ENCODE results near the gene FADS6.

The FADS6 gene

GRCh38 chr17:74866198-74866835 lies 27.1 kb downstream of the FADS6 start:
- no peak for DNase-seq (ENCODE audit: low read depth)

- DNase-seq (ENCODE audit: low read depth): no peak
These were observed 27.8 kb downstream of the FADS6 start for GRCh38 chr17:74865504-74866197.

DNA sequence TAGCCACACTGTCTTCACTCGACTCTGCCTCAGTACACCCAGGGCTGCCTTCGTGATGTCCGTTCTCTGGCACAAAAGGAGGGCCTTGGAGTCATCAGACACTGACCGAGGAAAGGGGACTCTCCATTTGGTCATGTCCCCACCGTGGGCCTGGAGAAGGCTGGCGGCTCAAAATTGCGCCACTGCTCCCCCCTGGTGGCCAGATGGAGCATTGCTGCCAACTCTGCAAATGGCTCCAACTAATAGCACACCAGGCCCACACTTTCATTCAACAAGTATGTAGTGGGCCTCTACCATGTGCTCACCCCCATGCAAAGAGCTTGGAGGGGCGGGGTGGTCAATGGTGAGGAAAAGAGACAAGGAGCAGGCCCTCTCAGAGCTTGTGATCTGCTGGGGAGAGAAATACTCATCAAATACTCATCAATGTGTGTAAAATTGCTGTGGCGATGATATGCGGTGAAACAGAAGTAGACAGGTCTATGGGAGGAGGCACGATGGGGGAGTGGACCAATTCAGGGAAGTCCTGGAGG lies 28.5 kb downstream of the FADS6 start:
- no peak for DNase-seq (ENCODE audit: low read depth)

DNA sequence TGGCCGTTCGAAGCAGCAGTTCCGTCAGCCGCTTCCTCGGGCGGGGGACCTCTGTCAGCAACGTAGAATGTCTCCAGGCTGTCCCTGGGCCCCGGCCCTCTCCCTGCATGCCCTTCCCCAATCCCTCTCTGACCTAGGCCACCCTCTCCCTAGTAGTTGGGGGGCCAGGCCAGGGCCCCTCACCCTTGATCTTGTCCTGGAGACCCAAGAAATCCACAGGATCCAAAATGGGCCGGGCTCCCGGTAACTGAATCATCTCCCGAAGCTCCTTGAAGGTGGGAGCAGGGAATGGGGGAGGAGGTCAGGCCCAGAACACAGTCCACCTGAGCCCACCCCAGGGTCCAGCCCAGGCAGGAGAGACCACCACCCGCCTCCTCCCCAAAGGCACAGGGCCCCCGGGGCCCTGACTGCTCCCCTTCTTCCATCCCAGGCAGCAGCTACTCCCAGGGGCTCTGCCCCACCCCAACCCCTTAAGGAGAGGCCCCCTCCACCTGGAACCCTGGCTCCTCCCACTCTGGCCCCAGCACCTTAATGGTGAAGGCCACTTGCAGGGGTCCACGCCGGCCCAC lies 29.1 kb downstream of the FADS6 start:
- no peak for DNase-seq (ENCODE audit: low read depth)

DNA sequence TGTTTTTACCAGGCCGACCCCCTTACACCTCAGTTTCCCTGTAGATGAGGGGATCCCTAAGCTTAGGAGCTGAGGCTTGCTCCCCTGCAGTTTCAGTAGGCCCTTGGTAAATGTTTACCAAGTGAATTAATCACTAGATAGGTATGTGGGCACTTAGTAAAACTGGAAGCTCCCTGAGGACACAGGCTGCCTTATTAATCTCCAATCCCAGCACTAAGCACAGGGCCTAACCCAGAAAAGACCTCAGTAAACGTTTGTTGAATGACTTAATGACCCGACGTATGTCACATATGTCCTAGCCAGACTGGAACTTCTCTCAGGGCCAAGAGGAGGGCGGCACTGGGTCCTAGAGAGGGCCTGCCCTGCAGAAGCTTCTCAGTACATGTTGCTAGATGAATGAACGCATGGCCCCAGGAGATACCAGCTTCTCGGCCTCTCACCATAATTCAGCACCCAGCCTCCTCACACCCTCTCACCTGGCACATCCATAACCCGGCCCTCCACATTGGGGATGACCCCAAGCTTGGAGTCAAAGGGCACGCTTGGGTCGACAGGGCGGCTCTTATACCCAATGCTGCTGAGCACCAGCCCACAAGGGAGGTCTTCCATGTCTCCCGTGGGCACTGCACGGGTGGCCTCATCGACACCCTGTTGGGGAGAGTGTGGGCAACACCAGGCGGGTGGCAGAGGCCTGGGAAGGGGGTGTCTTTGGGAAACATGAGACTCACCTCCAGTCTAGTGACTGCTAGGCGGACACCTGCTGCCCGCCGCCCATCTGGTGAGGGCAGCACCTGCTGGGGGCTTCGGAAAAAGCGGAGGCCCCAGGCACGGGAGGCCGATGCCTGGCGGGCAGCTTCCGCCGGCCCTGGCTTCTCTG lies 29.8 kb downstream of the FADS6 start:
- DNase-seq (ENCODE audit: low read depth): no peak

GRCh38 chr17:74862919-74863318 lies 30.5 kb downstream of the FADS6 start:
- no peak for DNase-seq (ENCODE audit: low read depth)

GRCh38 chr17:74862108-74862901 lies 31.1 kb downstream of the FADS6 start:
- no peak for DNase-seq (ENCODE audit: low read depth)

- DNase-seq (ENCODE audit: low read depth): no peak
These were observed 31.7 kb downstream of the FADS6 start for GRCh38 chr17:74861662-74862107.

GRCh38 chr17:74860872-74861661 lies 32.4 kb downstream of the FADS6 start:
- DNase-seq (ENCODE audit: low read depth): no peak

GRCh38 chr17:74860229-74860871 lies 33.1 kb downstream of the FADS6 start:
- no peak for DNase-seq (ENCODE audit: low read depth)

GRCh38 chr17:74859459-74860228 lies 33.8 kb downstream of the FADS6 start, which contains the start of gene GRIN2C:
Gene GRIN2C (minus strand): TSS chr17:74859885. CDS start chr17:74855092, 4,793 bp downstream.
- DNase-seq (ENCODE audit: low read depth): no peak

DNA sequence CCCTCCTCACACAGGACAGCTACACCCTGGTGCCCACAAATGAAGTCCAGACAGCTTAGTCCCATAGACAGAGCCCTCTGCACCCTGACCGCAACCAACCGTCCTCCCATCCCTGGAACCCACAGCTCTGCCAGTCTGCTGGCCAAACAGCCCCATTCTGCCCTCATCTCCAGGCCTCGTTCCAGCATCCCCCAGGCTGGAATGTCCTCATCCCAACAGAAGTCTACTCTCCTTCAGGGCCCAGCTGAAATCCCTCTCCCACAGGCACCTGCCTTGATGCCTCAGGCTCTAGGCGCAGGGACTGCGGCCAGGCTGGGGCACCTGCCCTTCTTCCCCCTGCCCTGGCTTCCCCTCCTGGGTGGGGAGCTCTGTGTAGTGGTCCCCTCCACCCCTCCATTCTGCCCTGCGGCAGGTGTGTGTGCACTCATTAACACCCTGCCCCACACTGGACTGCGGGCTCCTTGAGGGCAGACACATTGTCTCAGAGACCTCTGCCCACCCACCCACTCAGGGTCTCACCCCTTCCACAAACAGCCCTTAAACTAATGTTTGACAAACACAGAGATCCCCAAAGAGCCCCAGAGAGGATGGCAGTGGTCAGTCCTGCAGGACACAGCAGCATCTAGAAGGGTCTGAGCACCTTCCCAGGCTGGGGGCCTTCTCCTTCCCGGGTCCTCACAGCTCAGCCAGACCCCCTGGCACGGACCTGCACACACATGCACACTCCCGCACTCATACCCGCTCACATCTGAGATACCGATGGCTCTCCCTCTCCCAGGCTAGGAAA lies 34.6 kb downstream of the FADS6 start:
- no peak for DNase-seq (ENCODE audit: low read depth)

DNA sequence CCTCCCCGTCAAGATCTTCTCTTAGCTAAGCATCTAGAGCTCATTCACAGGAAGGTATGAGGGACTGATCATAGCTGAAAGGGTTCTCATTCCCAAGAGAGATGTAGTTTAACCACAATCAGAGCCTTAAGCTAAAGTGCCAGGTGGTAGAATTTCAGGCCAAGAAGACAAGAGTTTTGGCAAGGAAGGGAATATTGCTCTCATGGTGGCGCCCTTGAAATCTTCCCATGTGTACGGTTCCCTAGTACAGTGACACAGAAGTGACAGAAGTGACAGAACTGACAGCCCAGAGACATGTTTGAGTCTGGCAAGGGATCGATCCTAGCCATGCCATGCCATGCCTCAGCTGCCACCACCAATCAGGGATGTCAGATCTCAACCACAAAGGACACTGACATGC lies 36.2 kb downstream of the FADS6 start:
- DNase-seq (ENCODE audit: low read depth): no peak

GRCh38 chr17:74856112-74856511 lies 37.3 kb downstream of the FADS6 start:
- no peak for DNase-seq (ENCODE audit: low read depth)

- no peak for DNase-seq (ENCODE audit: low read depth)
These were observed 38.1 kb downstream of the FADS6 start for GRCh38 chr17:74855323-74855722.

DNA sequence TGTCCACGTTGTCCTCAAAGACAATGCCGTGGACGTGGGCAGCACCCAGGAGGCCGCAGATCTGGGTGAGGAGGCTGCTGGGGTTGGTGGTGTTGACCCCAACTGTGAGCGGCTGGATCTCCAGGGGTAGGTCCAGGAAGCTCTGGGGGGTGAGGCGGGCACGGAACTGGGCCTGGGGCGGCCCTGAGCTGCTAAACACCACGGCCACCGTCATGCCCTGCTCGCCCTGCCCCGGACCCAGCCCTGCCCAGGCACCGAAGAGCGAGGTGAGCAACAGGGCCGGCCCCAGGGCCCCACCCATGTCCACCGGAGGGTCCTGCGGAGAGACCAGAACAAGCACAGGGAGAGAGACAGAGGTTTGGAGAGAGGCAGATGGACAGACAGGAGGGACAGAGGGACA lies 38.6 kb downstream of the FADS6 start:
- DNase-seq (ENCODE audit: low read depth): no peak

- no peak for DNase-seq (ENCODE audit: low read depth)
These were observed 39.8 kb downstream of the FADS6 start for GRCh38 chr17:74853669-74854068.

- no peak for DNase-seq (ENCODE audit: low read depth)
These were observed 40.4 kb downstream of the FADS6 start for GRCh38 chr17:74853048-74853397.
